GM18907 (cell line): ENCODE data around the gene ST3GAL6.

ENCODE experiments used
- ATAC-seq: cut with Tn5 transposase; IDR thresholded peaks from one replicate; pipeline ENCODE4 v1.9.1; 2021; ENCODE audit warnings: mild to moderate bottlenecking, moderate library complexity; ENCODE audit not compliant: unreplicated experiment

The ST3GAL6 gene, protein sequence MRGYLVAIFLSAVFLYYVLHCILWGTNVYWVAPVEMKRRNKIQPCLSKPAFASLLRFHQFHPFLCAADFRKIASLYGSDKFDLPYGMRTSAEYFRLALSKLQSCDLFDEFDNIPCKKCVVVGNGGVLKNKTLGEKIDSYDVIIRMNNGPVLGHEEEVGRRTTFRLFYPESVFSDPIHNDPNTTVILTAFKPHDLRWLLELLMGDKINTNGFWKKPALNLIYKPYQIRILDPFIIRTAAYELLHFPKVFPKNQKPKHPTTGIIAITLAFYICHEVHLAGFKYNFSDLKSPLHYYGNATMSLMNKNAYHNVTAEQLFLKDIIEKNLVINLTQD

DNA sequence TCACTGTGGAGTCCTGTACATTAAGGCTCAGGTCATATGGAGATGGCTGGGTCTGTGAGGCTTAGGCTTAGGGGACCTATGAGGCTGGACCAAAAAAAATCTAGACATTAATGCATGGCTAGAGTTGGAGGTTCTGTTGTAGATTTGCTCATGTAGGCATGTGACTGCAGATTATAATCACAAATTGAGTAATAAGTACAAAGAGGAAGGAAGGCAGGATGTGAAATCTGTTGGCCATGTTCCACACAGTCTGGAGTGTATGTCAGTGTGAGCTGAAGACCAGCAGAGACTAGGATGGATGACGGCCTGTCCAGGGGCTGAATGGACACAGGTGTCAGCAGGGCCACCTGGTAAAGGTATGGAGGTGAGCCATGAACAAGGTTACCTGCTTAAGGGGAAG lies at the start of gene ST3GAL6:
Gene ST3GAL6, plus strand, starts transcription at position 265 of the 400 bp plus-strand sequence. CDS start 5,101 bp downstream, outside the sequence.
- peak; percentile 58 for ATAC-seq

GRCh38 chr3:98713984-98714383 lies 49.2 kb upstream of the ST3GAL6 start:
- ATAC-seq: no peak

DNA sequence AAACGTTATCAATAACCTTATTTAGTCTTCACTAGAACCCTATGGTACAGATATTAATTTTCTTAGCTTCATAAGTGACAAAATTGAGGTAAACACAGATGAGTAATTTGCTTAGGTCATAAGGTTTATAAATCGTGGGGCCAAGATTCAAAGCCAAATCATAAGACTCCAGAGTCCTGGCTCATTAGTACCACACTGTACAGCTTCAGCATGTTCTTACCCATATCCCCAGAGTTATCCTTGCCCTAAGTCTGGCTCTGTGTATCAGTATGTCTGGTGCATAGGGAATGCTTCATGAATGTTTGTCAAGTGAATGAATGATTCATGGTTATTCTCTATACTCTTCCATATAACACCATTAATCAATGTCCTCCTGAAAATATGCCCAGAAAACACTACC lies 45.6 kb upstream of the ST3GAL6 start:
- ATAC-seq: no peak

DNA sequence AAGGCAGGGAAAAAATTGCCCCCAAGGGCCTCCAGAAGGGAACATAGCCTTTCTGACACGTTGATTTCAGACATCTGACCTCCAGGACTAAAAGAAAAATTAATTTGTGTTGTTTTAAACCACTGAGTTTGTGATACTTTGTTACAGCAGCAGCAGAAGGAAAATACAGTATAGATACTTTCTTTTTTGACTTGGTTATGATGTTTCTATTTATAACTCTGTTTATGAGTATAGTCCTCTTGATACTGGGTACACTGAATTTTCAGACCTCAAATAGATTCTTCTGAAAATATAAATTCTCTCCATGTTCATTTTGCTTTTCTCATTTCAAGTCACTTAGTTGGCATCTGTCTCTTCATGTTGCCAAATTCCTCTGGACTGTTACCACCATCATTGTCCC lies 44.4 kb upstream of the ST3GAL6 start:
- ATAC-seq: no peak

DNA sequence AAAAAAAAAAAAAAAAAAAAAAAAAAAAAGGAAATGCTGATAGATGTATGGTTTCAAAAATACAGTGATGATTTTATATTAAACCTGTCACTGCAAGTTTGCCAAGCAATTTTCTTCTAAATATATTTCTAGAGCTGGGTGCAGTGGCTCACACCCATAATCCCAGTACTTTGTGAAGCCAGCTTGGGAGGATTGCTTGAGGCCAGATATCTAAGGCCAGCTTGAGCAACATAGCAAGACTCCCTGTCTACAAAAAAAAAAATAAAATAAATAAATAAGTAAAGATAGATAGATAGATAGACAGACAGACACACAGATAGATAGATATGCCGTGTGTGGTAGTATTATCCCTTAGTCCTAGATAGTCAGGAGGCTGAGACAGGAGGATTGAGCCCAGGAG lies 41.4 kb upstream of the ST3GAL6 start:
- ATAC-seq: no peak

DNA sequence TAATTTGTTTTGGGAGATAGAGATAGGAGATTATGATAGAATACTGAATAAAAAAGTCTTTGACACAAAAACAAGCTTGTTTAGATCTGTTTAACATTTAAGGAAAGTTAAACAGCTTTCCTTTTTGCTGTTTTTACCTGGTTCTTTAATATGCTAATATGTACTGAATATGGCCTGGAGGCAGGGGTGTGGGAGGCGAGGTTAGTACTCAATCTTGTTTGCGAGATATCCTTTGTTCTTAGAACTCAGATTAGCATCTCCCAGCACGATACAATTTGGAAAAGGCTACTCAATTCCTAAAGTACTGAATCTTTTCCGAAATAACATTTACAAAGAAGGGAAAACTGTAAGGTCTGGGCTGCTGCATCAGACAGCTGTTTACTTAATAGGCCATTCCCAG lies 40.8 kb upstream of the ST3GAL6 start:
- ATAC-seq: no peak

DNA sequence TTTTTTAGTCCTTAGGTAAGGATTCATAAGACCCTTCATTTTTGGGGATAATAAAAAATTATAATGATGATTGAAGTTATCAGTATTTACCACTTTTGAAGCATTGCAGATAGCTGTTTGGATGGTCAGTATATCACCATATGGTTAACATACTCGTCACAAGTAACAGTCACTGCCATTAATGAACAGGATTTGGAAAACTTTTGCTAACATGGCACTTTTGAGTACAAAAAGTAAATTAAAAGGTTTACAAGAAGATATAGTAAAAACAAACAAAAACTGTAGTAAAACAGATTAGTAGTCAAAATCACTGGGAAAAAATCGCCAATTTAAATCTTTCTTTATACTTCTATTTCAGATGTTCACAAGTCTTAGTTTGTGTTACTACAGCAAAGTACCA lies 37.8 kb upstream of the ST3GAL6 start:
- no peak for ATAC-seq

GRCh38 chr3:98726084-98726483 lies 37.1 kb upstream of the ST3GAL6 start:
- no peak for ATAC-seq

GRCh38 chr3:98727638-98728037 lies 35.5 kb upstream of the ST3GAL6 start:
- ATAC-seq: no peak

DNA sequence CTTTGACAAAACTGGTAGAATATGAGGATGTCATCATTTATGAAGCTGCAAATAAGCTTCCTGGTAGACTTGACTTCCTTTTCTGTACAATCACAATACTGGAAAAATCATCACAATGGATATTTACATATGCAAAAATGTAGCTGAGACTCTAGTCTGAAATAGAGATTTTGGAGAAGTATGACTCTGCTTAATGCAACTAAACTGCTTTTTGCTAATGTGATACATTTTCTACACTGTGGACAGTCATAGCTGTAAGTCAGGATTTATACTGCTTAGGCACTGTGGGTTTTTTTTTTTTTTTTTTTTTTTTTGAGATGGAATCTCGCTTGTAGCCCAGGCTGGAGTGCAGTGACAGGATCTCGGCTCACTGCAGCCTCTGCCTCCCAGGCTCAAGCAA lies 34.5 kb upstream of the ST3GAL6 start:
- no peak for ATAC-seq

DNA sequence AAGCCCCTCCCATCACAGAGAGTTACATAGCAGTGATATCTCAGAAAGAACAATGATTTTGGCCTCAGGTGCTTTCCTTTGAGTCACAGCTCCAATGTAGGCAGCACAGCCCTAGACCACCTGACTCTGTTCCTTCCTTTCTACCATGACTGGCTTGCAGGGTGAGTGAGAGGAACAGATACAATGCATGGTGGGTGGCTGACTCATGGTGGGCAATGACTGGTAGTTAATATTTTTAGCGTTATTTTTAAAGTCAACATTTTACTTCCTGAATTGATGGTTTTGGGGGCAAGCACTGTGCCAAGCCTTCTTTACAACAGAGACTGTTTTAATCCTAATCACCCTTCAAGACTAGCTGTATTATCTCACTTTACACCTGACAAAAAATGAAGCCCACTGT lies 32.8 kb upstream of the ST3GAL6 start:
- ATAC-seq: peak; percentile 63

DNA sequence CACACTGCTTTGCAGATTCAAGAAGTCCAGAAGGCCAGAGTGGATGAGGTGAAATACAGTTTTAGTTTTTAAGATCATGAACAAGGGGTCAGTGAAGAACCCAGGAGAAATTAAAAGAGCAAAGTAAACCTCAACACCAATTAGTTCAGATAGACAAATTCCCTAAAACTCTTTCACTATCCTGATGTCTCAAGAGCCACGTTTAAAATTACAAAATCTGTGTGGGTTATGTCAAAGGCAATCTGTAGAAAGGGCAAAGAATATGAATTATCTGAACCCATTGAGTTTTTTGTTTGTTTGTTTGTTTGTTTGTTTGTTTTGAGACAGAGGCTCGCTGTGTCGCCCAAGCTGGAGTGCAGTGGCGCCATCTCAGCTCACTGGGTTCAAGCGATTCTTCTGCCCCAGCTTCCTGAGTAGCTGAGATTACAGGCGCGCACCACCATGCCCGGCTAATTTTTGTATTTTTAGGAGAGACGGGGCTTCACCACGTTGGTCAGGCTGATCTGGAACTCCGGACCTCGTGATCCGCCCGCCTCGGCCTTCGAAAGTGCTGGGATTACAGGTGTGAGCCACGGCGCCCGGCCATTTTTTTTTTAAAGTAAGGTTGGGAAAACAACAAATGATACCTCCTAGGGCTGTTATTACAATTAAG lies 32.1 kb upstream of the ST3GAL6 start:
- ATAC-seq: no peak

- peak; percentile 54 for ATAC-seq
Observed at GRCh38 chr3:98731720-98732285, 31.3 kb upstream of the ST3GAL6 start.

GRCh38 chr3:98732286-98733052 lies 30.7 kb upstream of the ST3GAL6 start:
- ATAC-seq: peak; percentile 50

GRCh38 chr3:98733053-98733811 lies 29.9 kb upstream of the ST3GAL6 start:
- ATAC-seq: peak; percentile 39

GRCh38 chr3:98733812-98734281 lies 29.3 kb upstream of the ST3GAL6 start:
- no peak for ATAC-seq

GRCh38 chr3:98734306-98734705 lies 28.8 kb upstream of the ST3GAL6 start:
- no peak for ATAC-seq

- ATAC-seq: no peak
Observed at GRCh38 chr3:98734735-98735134, 28.4 kb upstream of the ST3GAL6 start.

GRCh38 chr3:98735296-98735695 lies 27.8 kb upstream of the ST3GAL6 start:
- ATAC-seq: no peak

GRCh38 chr3:98735761-98736269 lies 27.3 kb upstream of the ST3GAL6 start:
- ATAC-seq: no peak
